DND-41 (cell line): ENCODE measurements around the gene NUP214.

Source experiments
- ATAC-seq: fragments of 200-7000 bp; cut with Tn5 transposase; 3 replicates; pipeline ENCODE4 v1.9.1; 2021; ENCODE audit warnings: low read depth; ENCODE audit not compliant: insufficient read depth
- DNase-seq: peaks from one replicate; pipeline ENCODE4 v3.0.0-alpha.2; 2020
- H2AFZ ChIP-seq: 2 replicates; pipeline ENCODE4 v1.6.0; 2012; ENCODE audit warnings: low read depth, low read length
- H3K27ac ChIP-seq: 2 replicates; pipeline ENCODE4 v1.5.1; 2012; ENCODE audit warnings: low read length, inconsistent platforms
- H3K27me3 ChIP-seq: fragments of 200-600 bp; sonication (generic); 2 replicates; pipeline ENCODE4 v1.6.0; 2012; ENCODE audit warnings: low read length, mild to moderate bottlenecking, inconsistent platforms; ENCODE audit not compliant: insufficient read depth, poor library complexity
- H3K36me3 ChIP-seq: 2 replicates; pipeline ENCODE4 v1.5.1; 2012; ENCODE audit warnings: low read length, inconsistent platforms; ENCODE audit not compliant: insufficient read depth
- H3K4me1 ChIP-seq: 2 replicates; pipeline ENCODE4 v1.5.1; 2012; ENCODE audit warnings: mild to moderate bottlenecking, low read length; ENCODE audit not compliant: insufficient read depth
- H3K4me2 ChIP-seq: 2 replicates; pipeline ENCODE4 v1.6.0; 2012; ENCODE audit warnings: mild to moderate bottlenecking, moderate library complexity, low read length, inconsistent platforms; ENCODE audit not compliant: insufficient read depth
- H3K4me3 ChIP-seq, 2 experiments: fragments of 200-600 bp in 1 of 2; shearing (Covaris generic) in 1 of 2; 2 replicates each; pipeline ENCODE4 v1.5.1; 2012 to 2016; ENCODE audit warnings: inconsistent platforms in 2 of 2, low read length in 2 of 2, mild to moderate bottlenecking in 2 of 2, low read depth in 1 of 2, moderate library complexity in 1 of 2
- H3K79me2 ChIP-seq: 2 replicates; pipeline ENCODE4 v1.6.0; 2012; ENCODE audit warnings: low read length, inconsistent platforms; ENCODE audit not compliant: insufficient read depth
- H3K9ac ChIP-seq: 2 replicates; pipeline ENCODE4 v1.6.0; 2012; ENCODE audit warnings: low read depth, mild to moderate bottlenecking, inconsistent platforms, low read length, moderate library complexity
- H3K9me3 ChIP-seq: 2 replicates; pipeline ENCODE4 v1.5.1; 2012; ENCODE audit warnings: low read length, moderate library complexity, mild to moderate bottlenecking, inconsistent platforms; ENCODE audit not compliant: insufficient read depth, severe bottlenecking
- H4K20me1 ChIP-seq: 2 replicates; pipeline ENCODE4 v1.6.0; 2012; ENCODE audit warnings: low read length; ENCODE audit not compliant: insufficient read depth
- CTCF ChIP-seq: IDR thresholded peaks from 2 replicates; pipeline ENCODE4 v1.5.1; 2012; ENCODE audit warnings: borderline replicate concordance, low read length, moderate library complexity, mild to moderate bottlenecking; ENCODE audit not compliant: poor library complexity, severe bottlenecking; ENCODE audit errors: extremely low read depth
- EZH2 ChIP-seq: IDR thresholded peaks from 3 replicates; pipeline ENCODE4 v1.6.1; 2012; ENCODE audit warnings: borderline replicate concordance, low read depth, mild to moderate bottlenecking, moderate library complexity, low read length, inconsistent platforms; ENCODE audit not compliant: severe bottlenecking

The NUP214 gene

GRCh38 chr9:131080589-131080988 is 44.8 kb upstream of the NUP214 start:
- Histone ChIP-seq H3K9ac (no peak overlapping the region), H3K4me1 (no peaks in the 10 kb centered on the region), H3K4me3 (no peak overlapping the region), H3K4me2 (no peak overlapping the region), H3K27me3 (no peaks in the 10 kb centered on the region), H2AFZ (no peak overlapping the region), H3K79me2 (no peaks in the 10 kb centered on the region), H3K36me3 (no peaks in the 10 kb centered on the region), H3K9me3 (no peaks in the 10 kb centered on the region), H3K27ac (no peak overlapping the region), H4K20me1 (no peaks in the 10 kb centered on the region)
- TF ChIP-seq CTCF (no peak), EZH2 (no peak)
- no peak for DNase-seq
- ATAC-seq = no peak

- H3K4me3 ChIP-seq = no peak overlapping the region
- H3K9me3 ChIP-seq = no peaks in the 10 kb centered on the region
- H4K20me1 ChIP-seq = no peaks in the 10 kb centered on the region
- TF ChIP-seq EZH2 = no peak
- TF ChIP-seq CTCF = no peak
- H3K79me2 ChIP-seq = no peaks in the 10 kb centered on the region
- H3K4me2 ChIP-seq = no peak overlapping the region
- no peak overlapping the region for H3K27ac ChIP-seq
- no peaks in the 10 kb centered on the region for H3K36me3 ChIP-seq
- H3K4me1 ChIP-seq = no peaks in the 10 kb centered on the region
- no peak overlapping the region for H3K9ac ChIP-seq
- no peak for DNase-seq
- no peak for ATAC-seq
- no peak overlapping the region for H2AFZ ChIP-seq
- H3K27me3 ChIP-seq = no peaks in the 10 kb centered on the region
These were observed 43.5 kb upstream of the NUP214 start for GRCh38 chr9:131081868-131082267.

GRCh38 chr9:131082774-131083512 is 42.4 kb upstream of the NUP214 start:
- no peak overlapping the region for H3K27ac ChIP-seq
- ATAC-seq = no peak
- H2AFZ ChIP-seq = no peak overlapping the region
- no peak overlapping the region for H3K4me3 ChIP-seq
- H3K36me3 ChIP-seq = no peaks in the 10 kb centered on the region
- H3K9ac ChIP-seq = no peak overlapping the region
- H3K4me1 ChIP-seq = no peaks in the 10 kb centered on the region
- no peaks in the 10 kb centered on the region for H4K20me1 ChIP-seq
- no peak for TF ChIP-seq CTCF
- H3K27me3 ChIP-seq = no peaks in the 10 kb centered on the region
- H3K9me3 ChIP-seq = no peaks in the 10 kb centered on the region
- H3K4me2 ChIP-seq = no peak overlapping the region
- no peak for DNase-seq
- H3K79me2 ChIP-seq = no peaks in the 10 kb centered on the region
